GM23338 (cell line): ENCODE results near the gene IL17REL.

ENCODE experiments used
- CREB1 ChIP-seq: fragments of 250-450 bp; sonication (Bioruptor Pico); IDR thresholded peaks from 2 replicates; pipeline ENCODE4 v1.5.0; 2020; ENCODE audit warnings: low read depth, mild to moderate bottlenecking, moderate library complexity
- EZH2 ChIP-seq: fragments of 200-600 bp; sonication (generic); IDR thresholded peaks from one replicate; pipeline ENCODE4 v1.8.0; 2017; ENCODE audit warnings: antibody characterized with exemption, mild to moderate bottlenecking, low read depth; ENCODE audit not compliant: unreplicated experiment
- EZH2phosphoT487 ChIP-seq: fragments of 200-600 bp; sonication (generic); IDR thresholded peaks from one replicate; pipeline ENCODE4 v1.8.1; 2018; ENCODE audit warnings: antibody characterized with exemption; ENCODE audit not compliant: unreplicated experiment
- JUNB ChIP-seq: IDR thresholded peaks from one replicate; pipeline ENCODE4 v1.6.1; 2016; ENCODE audit warnings: antibody characterized with exemption; ENCODE audit not compliant: unreplicated experiment
- POLR2AphosphoS5 ChIP-seq: IDR thresholded peaks from 2 replicates; pipeline ENCODE4 v1.6.1; 2016; ENCODE audit warnings: antibody characterized with exemption, low read depth
- ZNF331 ChIP-seq: fragments of 250-450 bp; sonication (Bioruptor Pico); IDR thresholded peaks from 2 replicates; pipeline ENCODE4 v1.5.0; 2020; ENCODE audit warnings: low read depth, mild to moderate bottlenecking, moderate library complexity
- TF ChIP-seq, protein P1 (sequence below), 2 experiments: fragments of 200-600 bp in 1 of 2; sonication (generic) in 1 of 2; conservative IDR thresholded peaks; 2 replicates each; pipeline versions ENCODE4 v1.5.1 to v1.6.1; 2016 to 2017; ENCODE audit warnings: antibody characterized with exemption in 2 of 2, low read depth in 2 of 2, mild to moderate bottlenecking in 2 of 2, moderate library complexity in 1 of 2
- TF ChIP-seq, protein P2 (sequence below): IDR thresholded peaks from one replicate; pipeline ENCODE4 v1.6.1; 2018; ENCODE audit warnings: antibody characterized with exemption; ENCODE audit not compliant: unreplicated experiment

DNA sequence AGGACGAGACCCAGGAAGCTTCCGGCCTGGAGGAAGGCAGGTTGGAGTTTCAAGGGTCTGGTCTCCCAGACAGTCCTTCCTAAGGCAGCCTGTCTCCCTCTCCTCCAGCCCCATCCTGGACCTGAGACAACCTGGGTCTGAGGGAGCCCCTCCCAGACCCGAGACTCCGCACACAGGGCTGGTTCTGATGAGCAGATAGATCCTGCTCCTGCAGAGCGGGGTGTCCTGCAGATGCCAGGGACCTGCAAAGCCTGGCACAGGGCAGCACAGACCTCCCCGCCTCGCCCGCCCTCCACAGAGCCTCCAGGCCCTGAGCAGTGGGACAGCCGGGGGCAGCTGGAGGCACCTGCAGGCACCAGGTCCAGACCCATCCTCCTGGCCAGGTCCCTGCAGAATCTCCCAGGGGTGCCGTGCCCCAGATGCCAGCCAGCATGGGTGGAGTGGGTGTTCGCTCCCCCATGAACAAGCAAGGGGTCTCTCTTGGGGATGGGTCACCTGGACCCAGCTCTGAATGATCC is 44.2 kb downstream of the IL17REL start:
- TF ChIP-seq, protein P1, sequence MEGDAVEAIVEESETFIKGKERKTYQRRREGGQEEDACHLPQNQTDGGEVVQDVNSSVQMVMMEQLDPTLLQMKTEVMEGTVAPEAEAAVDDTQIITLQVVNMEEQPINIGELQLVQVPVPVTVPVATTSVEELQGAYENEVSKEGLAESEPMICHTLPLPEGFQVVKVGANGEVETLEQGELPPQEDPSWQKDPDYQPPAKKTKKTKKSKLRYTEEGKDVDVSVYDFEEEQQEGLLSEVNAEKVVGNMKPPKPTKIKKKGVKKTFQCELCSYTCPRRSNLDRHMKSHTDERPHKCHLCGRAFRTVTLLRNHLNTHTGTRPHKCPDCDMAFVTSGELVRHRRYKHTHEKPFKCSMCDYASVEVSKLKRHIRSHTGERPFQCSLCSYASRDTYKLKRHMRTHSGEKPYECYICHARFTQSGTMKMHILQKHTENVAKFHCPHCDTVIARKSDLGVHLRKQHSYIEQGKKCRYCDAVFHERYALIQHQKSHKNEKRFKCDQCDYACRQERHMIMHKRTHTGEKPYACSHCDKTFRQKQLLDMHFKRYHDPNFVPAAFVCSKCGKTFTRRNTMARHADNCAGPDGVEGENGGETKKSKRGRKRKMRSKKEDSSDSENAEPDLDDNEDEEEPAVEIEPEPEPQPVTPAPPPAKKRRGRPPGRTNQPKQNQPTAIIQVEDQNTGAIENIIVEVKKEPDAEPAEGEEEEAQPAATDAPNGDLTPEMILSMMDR (conservative IDR thresholded peaks at IDR 0.05; ENCODE audit: low read depth in 2 of 2): no peak
- TF ChIP-seq EZH2phosphoT487 (no peak), POLR2AphosphoS5 (no peak), EZH2 (no peak), ZNF331 (CRISPR knock-in tag) (no peak), CREB1 (CRISPR knock-in tag) (no peak), JUNB (no peak)
- TF ChIP-seq, protein P2, sequence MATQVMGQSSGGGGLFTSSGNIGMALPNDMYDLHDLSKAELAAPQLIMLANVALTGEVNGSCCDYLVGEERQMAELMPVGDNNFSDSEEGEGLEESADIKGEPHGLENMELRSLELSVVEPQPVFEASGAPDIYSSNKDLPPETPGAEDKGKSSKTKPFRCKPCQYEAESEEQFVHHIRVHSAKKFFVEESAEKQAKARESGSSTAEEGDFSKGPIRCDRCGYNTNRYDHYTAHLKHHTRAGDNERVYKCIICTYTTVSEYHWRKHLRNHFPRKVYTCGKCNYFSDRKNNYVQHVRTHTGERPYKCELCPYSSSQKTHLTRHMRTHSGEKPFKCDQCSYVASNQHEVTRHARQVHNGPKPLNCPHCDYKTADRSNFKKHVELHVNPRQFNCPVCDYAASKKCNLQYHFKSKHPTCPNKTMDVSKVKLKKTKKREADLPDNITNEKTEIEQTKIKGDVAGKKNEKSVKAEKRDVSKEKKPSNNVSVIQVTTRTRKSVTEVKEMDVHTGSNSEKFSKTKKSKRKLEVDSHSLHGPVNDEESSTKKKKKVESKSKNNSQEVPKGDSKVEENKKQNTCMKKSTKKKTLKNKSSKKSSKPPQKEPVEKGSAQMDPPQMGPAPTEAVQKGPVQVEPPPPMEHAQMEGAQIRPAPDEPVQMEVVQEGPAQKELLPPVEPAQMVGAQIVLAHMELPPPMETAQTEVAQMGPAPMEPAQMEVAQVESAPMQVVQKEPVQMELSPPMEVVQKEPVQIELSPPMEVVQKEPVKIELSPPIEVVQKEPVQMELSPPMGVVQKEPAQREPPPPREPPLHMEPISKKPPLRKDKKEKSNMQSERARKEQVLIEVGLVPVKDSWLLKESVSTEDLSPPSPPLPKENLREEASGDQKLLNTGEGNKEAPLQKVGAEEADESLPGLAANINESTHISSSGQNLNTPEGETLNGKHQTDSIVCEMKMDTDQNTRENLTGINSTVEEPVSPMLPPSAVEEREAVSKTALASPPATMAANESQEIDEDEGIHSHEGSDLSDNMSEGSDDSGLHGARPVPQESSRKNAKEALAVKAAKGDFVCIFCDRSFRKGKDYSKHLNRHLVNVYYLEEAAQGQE: no peak
